ENCODE results near the gene RBM8A.

DNA sequence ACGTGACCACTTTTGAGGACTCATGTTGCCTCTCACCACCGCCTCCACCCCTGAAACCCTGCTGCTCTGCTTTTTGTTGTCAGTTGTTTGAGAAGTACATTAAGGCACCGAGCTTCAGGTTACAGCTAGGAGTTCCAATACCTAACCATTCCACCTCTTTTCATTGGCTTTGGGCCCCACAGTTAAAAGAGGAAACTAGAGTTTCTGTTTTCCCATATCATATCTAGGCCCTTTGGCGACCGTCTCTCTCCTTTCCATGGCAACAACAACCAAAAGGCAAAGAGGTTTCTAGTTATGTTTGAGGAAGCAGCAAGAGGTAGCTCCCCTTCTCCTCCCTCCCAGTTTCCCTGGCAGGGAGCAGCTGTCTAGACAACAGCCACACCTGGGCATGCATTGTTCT, 47.5 kb downstream of the RBM8A start:
- TF ChIP-seq, protein P1, sequence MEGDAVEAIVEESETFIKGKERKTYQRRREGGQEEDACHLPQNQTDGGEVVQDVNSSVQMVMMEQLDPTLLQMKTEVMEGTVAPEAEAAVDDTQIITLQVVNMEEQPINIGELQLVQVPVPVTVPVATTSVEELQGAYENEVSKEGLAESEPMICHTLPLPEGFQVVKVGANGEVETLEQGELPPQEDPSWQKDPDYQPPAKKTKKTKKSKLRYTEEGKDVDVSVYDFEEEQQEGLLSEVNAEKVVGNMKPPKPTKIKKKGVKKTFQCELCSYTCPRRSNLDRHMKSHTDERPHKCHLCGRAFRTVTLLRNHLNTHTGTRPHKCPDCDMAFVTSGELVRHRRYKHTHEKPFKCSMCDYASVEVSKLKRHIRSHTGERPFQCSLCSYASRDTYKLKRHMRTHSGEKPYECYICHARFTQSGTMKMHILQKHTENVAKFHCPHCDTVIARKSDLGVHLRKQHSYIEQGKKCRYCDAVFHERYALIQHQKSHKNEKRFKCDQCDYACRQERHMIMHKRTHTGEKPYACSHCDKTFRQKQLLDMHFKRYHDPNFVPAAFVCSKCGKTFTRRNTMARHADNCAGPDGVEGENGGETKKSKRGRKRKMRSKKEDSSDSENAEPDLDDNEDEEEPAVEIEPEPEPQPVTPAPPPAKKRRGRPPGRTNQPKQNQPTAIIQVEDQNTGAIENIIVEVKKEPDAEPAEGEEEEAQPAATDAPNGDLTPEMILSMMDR (IDR thresholded peaks at IDR 0.05) = no peak
- TF ChIP-seq ZFX (IDR thresholded peaks at IDR 0.05; ENCODE audit: borderline replicate concordance) = no peak
